GM21515 (cell line): ENCODE results near the gene GALNTL6.
"Not testable (repeated sequence)": the region's sequence is repeated elsewhere in the genome, so short reads cannot be mapped to it uniquely, and the experiment has no call there.

Experiments used
- ATAC-seq: cut with Tn5 transposase; IDR thresholded peaks from one replicate; pipeline ENCODE4 v1.9.1; 2021; ENCODE audit not compliant: unreplicated experiment

GALNTL6 gene

DNA sequence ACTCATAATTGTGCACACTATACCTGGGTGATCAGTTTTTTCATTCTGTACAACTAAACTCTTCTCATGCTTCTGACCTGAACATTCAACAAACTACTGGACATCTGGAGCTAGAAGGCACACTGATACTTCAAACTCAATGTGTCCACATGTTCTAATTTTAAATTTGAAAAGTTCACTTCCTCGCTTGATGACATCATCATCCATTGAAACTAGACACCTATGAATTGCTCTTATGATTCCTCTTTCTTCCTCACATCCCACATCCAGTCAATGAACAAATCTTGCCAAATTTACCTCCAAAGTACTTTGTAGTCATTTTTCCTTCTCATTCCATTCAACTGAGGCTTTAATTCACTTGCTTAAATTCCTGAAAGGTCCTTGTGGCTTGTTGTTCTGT is 549.4 kb downstream of the GALNTL6 start:
- no peak for ATAC-seq

DNA sequence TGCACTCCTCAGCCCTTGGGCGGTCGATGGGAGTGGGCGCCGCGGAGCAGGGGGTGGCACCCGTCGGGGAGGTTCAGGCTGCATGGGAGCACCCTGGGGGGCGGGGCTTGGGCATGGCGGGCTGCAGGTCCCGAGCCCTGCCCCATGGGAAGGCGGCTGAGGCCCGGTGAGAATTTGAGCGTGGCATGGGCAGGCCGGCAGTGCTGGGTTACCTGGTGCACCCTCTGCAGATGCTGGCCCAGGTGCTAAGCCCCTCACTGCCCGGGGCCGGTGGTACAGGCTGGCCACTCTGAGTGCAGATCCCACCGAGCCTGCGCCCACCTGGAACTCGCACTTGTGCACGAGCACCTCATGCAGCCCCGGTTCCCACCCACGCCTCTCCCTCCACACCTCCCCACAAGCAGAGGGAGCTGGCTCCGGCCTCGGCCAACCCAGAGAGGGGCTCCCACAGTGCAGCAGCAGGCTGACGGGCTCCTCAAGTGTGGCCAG is 556.3 kb downstream of the GALNTL6 start:
- ATAC-seq: no peak

DNA sequence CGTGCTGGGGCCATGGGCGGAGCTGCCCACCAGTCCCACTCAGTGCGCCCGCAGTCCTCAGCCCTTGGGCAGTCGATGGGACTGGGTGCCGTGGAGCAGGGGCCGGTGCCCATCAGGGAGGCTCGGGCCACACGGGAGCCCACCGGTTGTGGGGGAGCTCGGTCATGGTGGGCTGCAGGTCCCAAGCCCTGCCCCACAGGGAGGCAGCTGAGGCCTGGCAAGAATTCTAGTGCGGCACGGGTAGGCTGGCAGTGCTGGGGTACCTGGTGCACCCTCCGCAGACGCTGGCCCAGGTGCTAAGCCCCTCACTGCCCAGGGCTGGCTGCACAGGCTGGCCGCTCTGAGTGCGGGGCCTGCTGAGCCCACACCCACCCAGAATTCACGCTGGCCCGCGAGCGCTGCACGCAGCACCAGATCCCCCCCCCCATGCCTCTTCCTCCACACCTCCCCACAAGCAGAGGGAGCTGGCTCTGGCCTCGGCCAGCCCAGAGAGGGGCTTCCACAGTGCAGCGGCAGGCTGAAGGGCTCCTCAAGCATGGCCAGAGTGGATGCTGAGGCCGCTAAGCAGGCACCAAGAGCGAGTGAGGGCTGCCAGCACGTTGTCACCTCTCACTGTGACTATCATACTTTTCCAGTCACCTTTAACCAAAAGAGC is 564.4 kb downstream of the GALNTL6 start:
- no peak for ATAC-seq

DNA sequence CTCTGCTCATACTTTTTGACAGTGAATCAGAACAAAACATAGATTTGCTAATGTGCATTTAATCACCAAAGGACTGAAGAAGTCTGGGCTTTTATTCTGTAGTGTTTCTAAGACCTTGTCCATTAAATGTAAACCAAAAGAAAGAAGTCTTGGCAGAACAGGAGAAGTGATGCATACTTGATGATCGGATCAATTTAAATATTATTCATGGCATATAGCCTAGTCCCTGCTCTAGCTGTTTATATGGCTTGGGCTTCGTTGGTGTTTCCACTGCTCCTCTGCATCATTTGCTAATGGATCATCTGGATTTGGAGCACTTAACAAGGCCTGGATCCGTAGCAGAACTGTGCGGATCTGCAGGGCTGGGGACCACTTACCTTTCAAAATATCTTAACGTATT is 566.6 kb downstream of the GALNTL6 start:
- no peak for ATAC-seq

DNA sequence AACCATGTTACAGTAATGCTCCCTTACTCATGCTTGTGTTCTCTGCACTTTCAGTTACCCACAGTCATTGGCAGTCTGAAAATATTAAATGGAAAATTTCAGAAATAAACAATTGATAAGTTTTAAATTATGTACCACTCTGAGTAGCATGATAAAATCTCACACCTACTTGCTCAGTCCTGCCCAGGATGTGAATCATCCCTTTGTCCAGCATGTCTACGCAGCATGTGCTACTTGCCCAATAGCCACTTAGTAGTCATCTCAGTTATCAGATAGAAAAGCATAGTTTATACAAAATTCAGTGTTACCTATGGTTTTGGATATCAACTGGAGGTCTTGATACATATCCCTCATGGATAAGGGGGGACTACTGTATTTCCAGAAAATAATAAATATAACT is 577.1 kb downstream of the GALNTL6 start:
- no peak for ATAC-seq

DNA sequence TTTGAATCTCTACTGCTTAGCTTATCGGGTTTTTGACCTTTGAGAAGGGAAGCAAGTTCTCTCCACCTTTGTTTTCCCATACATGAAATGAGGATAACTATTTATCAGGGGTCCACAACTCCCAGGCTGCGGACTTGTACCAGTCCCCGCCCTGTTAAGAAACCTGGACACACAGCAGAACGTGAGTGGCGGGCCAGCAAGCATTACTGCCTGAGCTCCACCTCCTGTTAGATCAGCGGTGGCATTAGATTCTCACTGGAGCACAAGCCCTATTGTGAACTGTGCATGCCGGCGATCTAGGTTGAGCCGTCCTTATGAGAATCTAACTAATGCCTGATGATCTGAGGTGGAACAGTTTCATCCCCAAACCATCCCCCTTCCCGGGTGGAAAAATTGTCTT is 579.5 kb downstream of the GALNTL6 start:
- ATAC-seq: no peak

DNA sequence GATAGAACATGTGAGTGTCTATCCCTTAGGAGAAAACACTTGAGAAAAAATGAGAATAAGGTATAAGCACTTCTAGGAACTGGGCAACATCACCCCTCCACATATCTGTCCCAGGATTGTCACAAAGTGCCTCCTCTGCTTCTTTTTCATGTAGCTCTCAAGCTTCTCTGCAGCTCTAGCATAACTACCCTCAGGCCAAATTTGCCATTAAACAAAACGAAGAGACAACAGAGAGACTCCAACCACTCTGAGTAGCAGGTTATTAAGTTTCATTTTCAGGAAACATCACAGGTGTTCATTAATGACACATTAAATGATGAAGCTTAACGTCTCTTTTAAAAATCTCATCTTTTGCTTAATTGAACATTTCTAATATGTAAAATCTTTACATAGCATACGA is 580.0 kb downstream of the GALNTL6 start:
- no peak for ATAC-seq

DNA sequence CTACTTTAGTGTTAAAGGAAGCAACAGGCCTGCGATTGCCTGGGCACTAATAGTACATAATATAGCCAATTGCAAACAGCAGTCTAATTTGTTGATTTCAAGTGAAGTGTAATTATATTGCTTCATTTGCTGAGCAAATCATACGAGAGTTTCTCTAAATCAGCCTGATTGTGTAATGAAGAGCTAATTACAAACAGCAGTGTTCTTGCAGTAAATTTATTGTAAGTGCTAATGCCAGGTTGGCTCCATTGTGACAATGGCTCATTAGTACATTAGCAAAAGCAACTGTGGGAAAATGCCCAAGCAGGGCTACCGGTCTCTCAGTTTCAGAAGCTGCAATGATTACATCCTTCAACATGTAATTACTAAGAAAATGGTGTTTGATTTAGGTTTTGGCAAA is 591.5 kb downstream of the GALNTL6 start:
- ATAC-seq: no peak

DNA sequence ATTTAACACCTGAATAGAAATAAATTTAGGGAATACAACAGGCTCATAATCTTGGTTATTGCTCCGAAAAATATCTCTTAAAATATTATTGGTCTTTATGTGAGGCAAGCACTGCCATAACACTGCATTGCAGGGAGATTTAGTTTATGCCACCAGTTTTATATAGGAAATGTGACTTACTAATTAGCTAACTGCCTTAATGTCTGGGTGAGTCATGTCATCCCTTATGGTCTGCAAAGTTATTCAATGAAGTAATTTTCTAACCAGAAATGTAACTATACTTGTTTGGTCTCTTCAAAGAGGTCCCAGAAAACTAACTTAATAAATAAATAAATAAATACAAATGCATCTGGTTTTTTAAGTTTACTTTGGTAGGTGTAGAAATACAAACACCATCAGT is 597.2 kb downstream of the GALNTL6 start:
- ATAC-seq: no peak

DNA sequence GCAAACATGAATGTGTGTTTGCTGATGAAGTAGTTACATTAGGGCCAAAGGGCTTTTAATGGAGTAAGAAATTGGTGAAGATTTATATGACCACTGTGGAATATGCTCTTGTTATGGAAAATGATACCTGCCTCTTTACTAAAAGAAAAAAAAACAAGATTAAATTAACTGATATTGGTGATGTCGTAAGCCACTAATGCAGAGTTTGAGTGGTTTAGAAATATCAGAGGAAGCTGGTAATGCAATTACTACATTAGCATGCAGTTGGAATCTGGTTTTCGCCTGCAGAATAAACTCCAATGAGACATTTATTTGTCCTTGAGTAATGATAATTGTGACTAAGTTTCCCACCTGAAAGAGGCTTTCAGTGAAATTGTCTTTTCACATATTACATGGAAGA is 597.9 kb downstream of the GALNTL6 start:
- no peak for ATAC-seq

DNA sequence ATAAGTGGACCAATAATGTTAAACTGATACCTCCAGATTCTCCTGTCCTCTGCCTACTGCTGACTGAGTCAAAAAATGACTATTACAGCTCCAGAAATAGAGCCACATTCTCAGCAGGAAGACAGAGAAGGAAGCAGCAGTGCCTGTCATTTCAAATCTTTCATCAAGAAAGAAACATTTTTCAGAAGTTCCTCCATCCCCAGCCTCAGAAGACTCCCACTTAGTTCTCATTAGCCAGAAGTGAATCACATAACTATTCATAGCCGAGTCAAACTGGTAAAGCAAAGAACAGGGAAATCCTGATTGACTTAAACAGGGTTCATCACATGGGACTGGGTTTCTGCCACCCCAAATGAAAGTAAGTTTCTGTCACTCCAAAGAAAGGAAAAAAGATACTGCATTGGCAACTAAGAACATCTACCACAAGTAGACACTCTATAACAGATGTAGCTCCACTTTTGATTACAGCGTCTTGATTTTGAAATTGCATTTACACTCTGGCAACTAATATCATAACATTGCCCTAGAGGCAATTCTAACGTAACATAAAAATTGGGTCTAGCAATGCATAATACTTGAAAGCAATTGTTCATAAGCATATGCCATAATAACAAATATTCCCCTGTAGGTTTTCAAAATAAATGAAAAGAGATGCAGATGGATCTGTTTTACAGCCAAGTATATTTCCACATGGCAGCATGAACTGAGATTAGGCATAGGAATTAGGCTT is 599.8 kb downstream of the GALNTL6 start:
- ATAC-seq: no peak

DNA sequence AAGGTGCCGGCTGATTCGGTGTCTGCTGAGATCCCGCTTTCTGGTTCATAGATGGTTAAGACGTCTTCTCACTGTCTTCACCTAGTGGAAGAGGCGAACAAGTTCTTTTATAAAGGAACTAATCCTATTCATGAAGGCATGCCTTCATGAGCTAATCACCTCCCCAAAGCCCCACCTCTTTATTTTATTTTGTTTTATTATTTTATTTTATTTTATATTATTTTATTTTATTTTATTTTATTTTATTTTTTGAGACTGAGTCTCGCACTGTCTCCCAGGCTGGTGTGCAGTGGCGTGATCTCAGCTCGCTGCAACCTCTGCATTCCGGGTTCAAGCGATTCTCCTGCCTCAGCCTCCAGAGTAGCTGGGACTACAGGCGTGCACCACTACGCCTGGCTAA is 615.8 kb downstream of the GALNTL6 start:
- not testable (repeated sequence) for ATAC-seq

DNA sequence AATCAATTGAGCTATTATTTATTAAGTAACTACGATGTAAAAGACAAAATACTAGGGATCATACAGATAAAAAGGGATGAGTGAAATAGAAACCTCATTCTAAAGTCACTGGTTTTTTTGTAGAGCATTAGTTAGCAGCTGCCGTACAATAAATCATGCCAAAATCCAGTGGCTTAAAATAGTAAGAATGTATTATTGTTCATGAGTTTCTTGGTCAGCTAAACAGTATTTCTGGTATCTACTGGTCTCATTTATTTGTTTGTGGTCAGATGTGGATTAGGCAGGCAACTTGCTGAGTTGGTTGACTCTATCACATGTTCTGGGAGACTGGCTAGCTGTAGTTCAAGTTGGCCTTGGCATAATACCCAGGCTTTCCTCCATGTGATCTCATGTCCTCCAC is 667.3 kb downstream of the GALNTL6 start:
- ATAC-seq: no peak

DNA sequence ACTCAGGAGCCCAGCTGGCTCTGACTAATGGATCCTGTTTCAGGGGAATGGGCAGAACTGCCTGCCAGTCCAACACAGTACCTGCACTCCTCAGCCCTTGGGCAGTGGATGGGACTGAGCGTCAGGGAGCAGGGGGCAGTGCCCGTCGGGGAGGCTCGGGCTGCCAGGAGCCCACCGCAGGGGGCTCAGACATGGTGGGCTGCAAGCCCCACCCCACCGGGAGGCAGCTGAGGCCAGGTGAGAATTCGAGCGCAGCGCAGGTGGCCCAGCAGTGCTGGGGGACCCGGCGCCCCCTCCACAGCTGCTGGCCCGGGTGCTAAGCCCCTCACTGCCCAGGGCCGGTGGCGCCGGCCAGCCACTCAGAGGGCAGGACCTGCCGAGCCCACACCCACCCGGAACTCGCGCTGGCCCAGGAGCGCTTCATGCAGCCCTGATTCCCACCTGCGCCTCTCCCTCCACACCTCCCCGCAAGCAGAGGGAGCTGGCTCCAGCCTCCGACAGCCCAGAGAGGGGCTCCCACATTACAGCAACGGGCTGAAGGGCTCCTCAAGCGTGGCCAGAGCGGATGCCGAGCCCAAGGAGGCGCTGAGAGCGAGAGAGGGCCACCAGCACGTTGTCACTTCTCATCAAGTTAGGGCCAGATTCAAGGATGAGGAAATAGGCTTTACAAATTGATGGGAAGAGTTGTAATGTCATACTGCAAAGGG is 668.8 kb downstream of the GALNTL6 start:
- no peak for ATAC-seq

DNA sequence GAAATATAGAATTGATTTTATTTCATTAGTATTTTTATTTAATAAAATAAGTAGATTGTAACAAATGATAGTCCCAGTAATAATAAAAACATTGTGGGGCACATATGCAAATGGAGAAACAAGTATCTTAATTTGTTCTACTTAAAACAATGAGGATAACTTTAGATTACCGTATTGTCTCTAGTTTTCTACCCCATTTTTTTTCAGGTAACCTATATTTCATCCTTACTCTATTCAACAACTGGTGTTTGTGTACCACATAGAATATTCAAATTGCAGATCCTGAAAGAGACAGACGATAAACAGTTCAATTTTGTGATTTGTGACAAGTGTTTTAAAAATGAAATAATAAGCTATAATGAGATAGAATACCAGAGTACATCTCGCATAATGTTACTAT is 671.8 kb downstream of the GALNTL6 start:
- ATAC-seq: no peak

DNA sequence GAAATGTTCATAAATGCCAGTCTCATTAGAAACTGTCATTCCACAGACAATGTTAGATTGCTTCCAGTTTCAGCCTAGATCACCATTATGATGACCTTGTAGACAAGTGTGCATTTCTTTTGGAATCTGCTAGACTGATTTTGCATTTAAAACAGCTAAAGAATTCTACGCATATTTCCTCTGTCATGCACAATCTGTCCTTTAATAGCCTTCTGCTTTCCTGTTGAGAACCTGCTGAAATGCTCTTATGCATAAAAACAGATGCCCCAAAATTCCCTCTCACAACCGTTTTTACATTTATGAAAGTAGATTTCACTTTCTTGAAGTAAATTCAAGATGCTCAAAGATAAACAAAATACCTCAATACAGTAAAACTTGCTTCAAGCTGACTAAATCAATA is 673.3 kb downstream of the GALNTL6 start:
- ATAC-seq: no peak

DNA sequence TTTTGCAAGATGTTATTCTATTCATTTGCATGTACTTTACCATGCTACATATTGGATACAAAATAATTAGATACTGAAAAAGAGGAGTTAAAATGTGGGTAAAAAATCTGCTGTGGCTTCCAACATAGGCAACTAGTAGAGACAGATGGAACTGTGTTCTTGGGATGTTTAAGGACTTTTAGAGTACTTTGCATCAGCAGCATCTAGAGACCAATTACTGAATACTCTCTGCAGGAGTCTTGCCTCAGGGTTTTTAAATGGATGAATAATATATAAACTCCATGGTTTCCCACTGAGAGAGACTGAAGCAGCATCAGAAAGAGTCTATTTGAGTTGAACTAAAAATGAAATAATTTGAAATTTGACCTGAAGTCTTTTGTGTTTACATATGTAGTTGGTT is 676.7 kb downstream of the GALNTL6 start:
- ATAC-seq: no peak

DNA sequence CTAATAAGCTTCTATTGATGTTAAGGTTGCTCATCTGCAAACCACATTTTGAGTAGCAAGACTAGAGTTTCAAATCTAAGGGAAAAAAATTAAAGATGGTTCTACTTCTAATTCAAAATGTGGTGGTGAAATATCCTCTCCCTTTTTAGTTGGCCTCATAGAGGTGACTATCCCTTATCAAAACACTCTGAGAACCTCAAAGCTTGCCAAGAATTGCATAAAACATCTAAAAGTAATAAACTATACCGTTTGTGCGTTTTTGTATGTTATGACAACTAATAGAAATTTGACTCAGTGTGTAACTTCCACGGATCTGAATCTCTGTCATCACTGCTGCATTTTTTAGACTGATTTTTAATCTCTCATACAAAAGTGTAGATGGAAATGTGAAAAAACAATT is 682.6 kb downstream of the GALNTL6 start:
- ATAC-seq: no peak

DNA sequence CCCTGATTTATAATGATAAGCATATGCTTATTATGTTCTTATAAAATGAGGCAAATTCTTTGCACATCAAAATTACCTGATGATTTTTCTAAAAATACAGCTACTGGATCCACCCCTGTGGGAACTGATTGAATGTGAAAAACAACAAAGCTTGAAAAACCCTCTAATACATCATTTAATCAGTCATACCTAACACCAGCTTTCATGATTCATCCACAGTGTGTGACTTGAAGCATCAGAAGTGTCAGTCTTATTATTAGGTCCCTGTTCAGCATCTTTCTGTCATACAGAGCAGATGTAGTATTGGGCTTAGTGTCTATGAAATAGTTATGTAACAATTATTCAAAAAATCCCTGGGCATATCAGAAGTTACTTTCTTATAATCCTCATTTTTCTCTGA is 684.1 kb downstream of the GALNTL6 start:
- no peak for ATAC-seq

DNA sequence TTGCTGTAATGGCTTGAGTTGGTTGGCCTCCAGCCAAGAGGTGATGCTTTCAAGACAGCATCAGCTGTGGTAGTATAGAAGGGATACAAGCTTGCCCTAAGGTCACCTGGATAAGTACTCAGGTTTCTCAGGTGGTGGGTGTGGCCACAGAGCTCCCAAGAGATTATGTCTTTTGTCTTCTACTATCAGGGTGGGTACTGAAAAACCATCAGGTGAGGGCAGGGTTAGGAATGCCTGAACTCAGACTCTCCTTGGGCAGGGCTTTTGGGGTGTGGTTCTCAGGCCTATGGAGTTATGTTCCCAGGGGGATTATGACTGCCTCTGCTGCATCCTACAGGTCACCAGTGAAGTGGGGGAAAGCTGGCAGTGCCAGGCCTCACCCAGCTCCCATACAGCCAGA is 700.8 kb downstream of the GALNTL6 start:
- no peak for ATAC-seq

DNA sequence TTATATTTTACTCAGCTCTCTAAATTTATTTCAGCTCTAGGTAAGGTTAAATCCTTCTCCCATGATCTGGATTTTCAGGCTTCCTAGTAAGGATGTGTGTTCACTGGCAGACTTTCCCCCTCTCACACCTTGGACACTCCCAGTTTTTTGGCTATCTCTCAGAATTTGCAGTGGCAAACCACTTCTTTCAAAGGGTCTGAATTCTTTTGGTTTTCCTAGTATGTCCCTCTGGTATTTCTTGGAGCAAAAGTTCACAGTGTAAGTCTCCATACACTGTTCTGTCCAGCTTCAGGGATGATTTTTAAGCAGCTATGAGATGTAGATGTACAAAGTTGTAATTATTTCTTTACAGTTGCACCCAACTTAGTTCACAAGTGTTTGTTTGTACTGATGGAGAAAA is 701.6 kb downstream of the GALNTL6 start:
- ATAC-seq: no peak

DNA sequence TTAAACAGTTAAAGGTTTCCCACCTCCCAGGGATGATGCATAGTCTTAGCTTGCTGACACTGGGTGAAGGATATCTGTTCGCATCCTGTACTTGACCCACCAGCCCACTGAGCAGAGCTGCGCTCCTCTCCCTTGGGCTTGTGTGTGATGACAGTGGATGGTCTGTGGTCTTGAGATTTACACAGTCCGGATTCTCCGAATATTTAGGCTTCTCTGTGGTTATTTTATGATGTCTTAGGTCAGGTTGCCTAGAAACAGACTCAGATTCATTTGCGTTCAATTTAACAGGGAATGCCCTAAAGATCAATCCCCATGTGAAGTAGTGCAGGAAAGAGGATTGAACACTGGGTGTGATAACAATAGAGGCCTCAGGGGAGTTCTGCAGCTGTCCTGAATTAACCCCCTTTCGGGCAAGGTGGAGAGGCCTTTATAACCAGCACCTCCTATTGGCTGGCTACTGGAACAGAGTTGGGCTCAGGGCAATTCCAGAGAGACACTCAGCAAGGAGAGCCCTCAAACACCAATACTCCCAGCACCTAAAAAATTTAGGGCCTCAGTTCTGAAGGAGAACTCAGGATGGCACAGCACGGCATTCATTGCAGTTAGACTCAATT is 702.2 kb downstream of the GALNTL6 start:
- ATAC-seq: no peak
